Measurements from ENCODE around the gene HMOX1. TPM values are rescaled to one million over a fixed set of nuclear protein-coding genes. Genes with fewer than 3 reads are reported as not detected.

HMOX1 gene
- total and polyA plus RNA-seq, 10 donors, result 178 to 930 (median 751) TPM

GRCh38 chr22:35376728-35377472, 4.0 kb upstream of the HMOX1 start:
- intact Hi-C loops (cut with DNase I; ENCODE audit: low total_unique reads), result no loop called here
- TF ChIP-seq, protein P1, sequence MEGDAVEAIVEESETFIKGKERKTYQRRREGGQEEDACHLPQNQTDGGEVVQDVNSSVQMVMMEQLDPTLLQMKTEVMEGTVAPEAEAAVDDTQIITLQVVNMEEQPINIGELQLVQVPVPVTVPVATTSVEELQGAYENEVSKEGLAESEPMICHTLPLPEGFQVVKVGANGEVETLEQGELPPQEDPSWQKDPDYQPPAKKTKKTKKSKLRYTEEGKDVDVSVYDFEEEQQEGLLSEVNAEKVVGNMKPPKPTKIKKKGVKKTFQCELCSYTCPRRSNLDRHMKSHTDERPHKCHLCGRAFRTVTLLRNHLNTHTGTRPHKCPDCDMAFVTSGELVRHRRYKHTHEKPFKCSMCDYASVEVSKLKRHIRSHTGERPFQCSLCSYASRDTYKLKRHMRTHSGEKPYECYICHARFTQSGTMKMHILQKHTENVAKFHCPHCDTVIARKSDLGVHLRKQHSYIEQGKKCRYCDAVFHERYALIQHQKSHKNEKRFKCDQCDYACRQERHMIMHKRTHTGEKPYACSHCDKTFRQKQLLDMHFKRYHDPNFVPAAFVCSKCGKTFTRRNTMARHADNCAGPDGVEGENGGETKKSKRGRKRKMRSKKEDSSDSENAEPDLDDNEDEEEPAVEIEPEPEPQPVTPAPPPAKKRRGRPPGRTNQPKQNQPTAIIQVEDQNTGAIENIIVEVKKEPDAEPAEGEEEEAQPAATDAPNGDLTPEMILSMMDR (IDR thresholded peaks at IDR 0.05 in 8 of 11, conservative IDR thresholded peaks at IDR 0.05 in 3 of 11), result peak in 2 of 11 experiments; percentile 15 to 19
- TF ChIP-seq POLR2AphosphoS5 (IDR thresholded peaks at IDR 0.05), result peak; percentile 76 to 95 (median 82)
- no peak for TF ChIP-seq POLR2A (IDR thresholded peaks at IDR 0.05)
- peak overlapping the region; percentile 68 to 88 (median 85) for H3K27ac ChIP-seq
- H3K27me3 ChIP-seq (replicated peaks in 1 of 7), result no peaks in the 10 kb centered on the region
- no peaks in the 10 kb centered on the region for H3K36me3 ChIP-seq
- 5 to 11% (median 7%) methylated on average over 12 to 17 of the region's 17 CpGs for WGBS, 5 donors
- peak overlapping the region in 2 of 8 donors; percentile 11 to 46 for H3K4me3 ChIP-seq
- no peaks in the 10 kb centered on the region for H3K9me3 ChIP-seq
- H3K4me1 ChIP-seq, result peaks cover 17 to 79% (median 59%) of the 10 kb centered on the region in 6 donors
- peak; percentile 93 for DNase-seq

- peaks cover 0 to under 1% (median 0%) of the 10 kb centered on the region in 6 donors for H3K36me3 ChIP-seq
- H3K9me3 ChIP-seq, result no peaks in the 10 kb centered on the region
- intact Hi-C loops (cut with DNase I; ENCODE audit: low total_unique reads), result no loop called here
- 55 to 78% (median 62%) methylated on average over 3 of the region's 3 CpGs for WGBS, 5 donors
- peaks cover 17 to 76% (median 57%) of the 10 kb centered on the region in 6 donors for H3K4me1 ChIP-seq
- TF ChIP-seq POLR2A (IDR thresholded peaks at IDR 0.05) (no peak), POLR2AphosphoS5 (IDR thresholded peaks at IDR 0.05) (peak in 1 of 3 donors; percentile 38)
- H3K4me3 ChIP-seq, result peak overlapping the region in 1 of 8 donors; percentile 46
- no peaks in the 10 kb centered on the region for H3K27me3 ChIP-seq (replicated peaks in 1 of 7)
- peak overlapping the region in 7 of 8 donors; percentile 75 to 88 (median 86) for H3K27ac ChIP-seq
- no peak for DNase-seq
Observed at GRCh38 chr22:35377735-35378134, 3.2 kb upstream of the HMOX1 start.

- intact Hi-C loops (cut with DNase I; ENCODE audit: low total_unique reads), result no loop called here
- peak overlapping the region in 5 of 8 donors; percentile 84 to 88 (median 86) for H3K27ac ChIP-seq
- H3K4me3 ChIP-seq, result no peak overlapping the region
- peaks cover 0 to 9% (median 0%) of the 10 kb centered on the region in 6 donors for H3K36me3 ChIP-seq
- no peak for DNase-seq
- no peaks in the 10 kb centered on the region for H3K27me3 ChIP-seq (replicated peaks in 1 of 7)
- no peaks in the 10 kb centered on the region for H3K9me3 ChIP-seq
- H3K4me1 ChIP-seq, result peaks cover 17 to 83% (median 57%) of the 10 kb centered on the region in 6 donors
- no peak for TF ChIP-seq POLR2A (IDR thresholded peaks at IDR 0.05)
- TF ChIP-seq, protein P1 (IDR thresholded peaks at IDR 0.05 in 8 of 11, conservative IDR thresholded peaks at IDR 0.05 in 3 of 11), result no peak
- 73 to 97% (median 92%) methylated on average over 3 of the region's 3 CpGs for WGBS, 5 donors
Observed at GRCh38 chr22:35378621-35379020, 2.3 kb upstream of the HMOX1 start.

- H3K9me3 ChIP-seq, result no peaks in the 10 kb centered on the region
- no peak overlapping the region for H3K4me3 ChIP-seq
- TF ChIP-seq POLR2A (IDR thresholded peaks at IDR 0.05), result no peak
- TF ChIP-seq POLR2AphosphoS5 (IDR thresholded peaks at IDR 0.05), result no peak
- H3K27ac ChIP-seq, result peak overlapping the region in 3 of 8 donors; percentile 87 to 89 (median 88)
- H3K36me3 ChIP-seq, result peaks cover 0 to 17% (median 0%) of the 10 kb centered on the region in 6 donors
- intact Hi-C loops (cut with DNase I; ENCODE audit: low total_unique reads), result no loop called here
- no peak for DNase-seq
- no peaks in the 10 kb centered on the region for H3K27me3 ChIP-seq (replicated peaks in 1 of 7)
- H3K4me1 ChIP-seq, result peaks cover 17 to 81% (median 57%) of the 10 kb centered on the region in 6 donors
- WGBS, 5 donors, result 73 to 93% (median 91%) methylated on average over 10 of the region's 10 CpGs
Observed at GRCh38 chr22:35379146-35379993, 1.5 kb upstream of the HMOX1 start.

Measured in spleen (tissue), 11 donors.